HG02840 (cell line): ENCODE results near the gene ROBO3.

ENCODE experiments used
- ATAC-seq: cut with Tn5 transposase; IDR thresholded peaks from one replicate; pipeline ENCODE4 v1.9.1; 2021; ENCODE audit warnings: mild to moderate bottlenecking, moderate library complexity, moderate number of reproducible peaks; ENCODE audit not compliant: unreplicated experiment, low FRiP score

The ROBO3 gene

GRCh38 chr11:124916370-124916710 lies 51.1 kb downstream of the ROBO3 start:
- no peak for ATAC-seq

- ATAC-seq = no peak
These were observed 51.9 kb downstream of the ROBO3 start for GRCh38 chr11:124917115-124917637.

- no peak for ATAC-seq
These were observed 53.7 kb downstream of the ROBO3 start, which contains the start of gene HEPN1 for GRCh38 chr11:124918950-124919349. Gene HEPN1, plus strand, starts transcription at chr11:124919250.

- no peak for ATAC-seq
These were observed 54.7 kb downstream of the ROBO3 start for GRCh38 chr11:124919898-124920297.

GRCh38 chr11:124920356-124920755 lies 55.1 kb downstream of the ROBO3 start:
- ATAC-seq = no peak

GRCh38 chr11:124920870-124921609 lies 55.8 kb downstream of the ROBO3 start:
- no peak for ATAC-seq

GRCh38 chr11:124922831-124923230 lies 57.6 kb downstream of the ROBO3 start:
- ATAC-seq = no peak

- no peak for ATAC-seq
These were observed 58.1 kb downstream of the ROBO3 start for GRCh38 chr11:124923296-124923695.

GRCh38 chr11:124928942-124929665 lies 63.9 kb downstream of the ROBO3 start:
- no peak for ATAC-seq

- no peak for ATAC-seq
These were observed 65.6 kb downstream of the ROBO3 start for GRCh38 chr11:124930799-124931198.
